ENCODE results near the gene MISP3. TPM values are rescaled to one million over a fixed set of nuclear protein-coding genes. Genes with fewer than 3 reads are reported as not detected.

Gene MISP3
- total RNA-seq, 1 donor from 2014 or later: 3.5 TPM

DNA sequence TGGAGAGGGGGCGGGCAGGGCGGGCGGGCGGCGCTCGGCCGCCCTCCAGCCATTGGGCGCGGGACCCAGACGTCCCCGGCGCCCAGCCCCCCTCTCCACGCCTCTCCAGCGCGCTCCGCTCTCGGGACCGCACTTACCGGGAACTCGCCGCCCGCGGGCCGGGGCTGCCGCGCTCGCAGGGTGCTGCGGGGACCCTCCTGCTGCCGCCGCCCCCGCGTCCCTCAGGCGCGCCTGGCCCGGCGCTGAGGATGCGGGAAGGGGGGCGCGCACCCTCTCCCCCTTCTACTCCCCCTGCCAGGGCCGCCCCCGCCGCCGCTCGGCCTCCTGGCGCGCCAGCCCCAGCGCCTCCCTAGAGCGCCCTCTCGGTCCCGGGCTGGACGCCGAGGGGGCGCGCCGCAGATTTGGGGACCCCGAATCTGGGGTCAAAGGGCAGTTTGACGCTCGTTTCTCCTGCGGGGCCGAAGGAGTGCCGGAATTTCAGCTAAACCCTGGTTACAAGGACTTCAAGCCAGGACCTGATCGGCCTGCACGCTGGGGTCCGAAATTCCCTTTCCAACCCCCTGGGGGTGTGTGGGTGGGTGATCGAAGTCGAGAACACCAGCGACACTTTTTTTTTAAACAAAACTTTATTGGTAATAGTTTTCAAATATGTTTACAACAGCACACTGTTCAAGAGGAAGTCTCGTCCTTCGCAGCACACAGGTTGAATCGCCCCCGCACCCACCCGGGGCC lies 18.7 kb downstream of the MISP3 start:
- peaks cover 3% of the 10 kb centered on the region for H3K27me3 Mint-ChIP-seq
- H3K4me3 Mint-ChIP-seq (ENCODE audit: low read depth): peak overlapping the region; percentile 96
- peak; percentile 62 for DNase-seq (ENCODE audit: low spot score, unreplicated experiment)
- H3K27ac Mint-ChIP-seq: peak overlapping the region; percentile 98
- peaks cover 12% of the 10 kb centered on the region for H3K4me1 Mint-ChIP-seq (ENCODE audit: low read depth)
- peaks cover 3% of the 10 kb centered on the region for H3K9me3 Mint-ChIP-seq (ENCODE audit: low read depth)
- peak; percentile 47 for TF ChIP-seq CTCF (IDR thresholded peaks at IDR 0.05; ENCODE audit: unreplicated experiment)
- peaks cover 20% of the 10 kb centered on the region for H3K36me3 Mint-ChIP-seq (ENCODE audit: insufficient read depth)

DNA sequence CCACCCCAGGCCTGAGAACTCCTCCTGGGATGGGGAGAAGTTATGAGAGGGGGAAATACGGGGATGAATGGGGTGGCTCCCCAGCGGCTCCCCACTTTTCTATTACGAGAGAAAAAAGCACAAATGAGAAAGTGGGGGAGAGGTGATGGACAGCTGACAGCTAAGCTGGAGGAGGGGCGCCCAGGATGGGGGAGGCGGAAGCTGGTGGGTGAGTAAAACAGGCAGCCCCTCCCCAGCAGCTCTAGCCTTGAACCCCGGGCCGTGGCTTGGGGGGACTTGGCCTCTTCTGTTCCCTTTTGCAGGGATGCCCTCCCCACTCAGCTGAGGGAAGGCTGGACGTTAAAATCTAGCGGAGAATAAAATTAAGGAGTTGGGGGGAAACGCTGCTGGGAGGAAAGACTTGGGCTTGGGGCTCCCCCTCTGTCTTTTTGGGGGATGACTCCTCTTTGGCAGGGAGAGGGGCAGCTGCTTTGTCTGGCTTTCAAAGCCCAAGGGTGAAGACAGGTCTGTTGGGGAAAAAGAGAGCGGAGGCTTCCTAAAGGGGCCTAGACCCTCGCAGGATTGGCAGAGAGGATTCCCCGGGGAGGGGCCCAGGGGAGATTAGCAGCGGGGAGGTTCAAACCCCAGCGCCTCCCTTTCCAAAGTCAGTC lies 19.4 kb downstream of the MISP3 start:
- Mint-ChIP-seq H3K9me3 (ENCODE audit: low read depth) (peaks cover 3% of the 10 kb centered on the region), H3K4me1 (ENCODE audit: low read depth) (peaks cover 12% of the 10 kb centered on the region), H3K4me3 (ENCODE audit: low read depth) (peak overlapping the region; percentile 96), H3K36me3 (ENCODE audit: insufficient read depth) (peaks cover 22% of the 10 kb centered on the region), H3K27ac (peak overlapping the region; percentile 98), H3K27me3 (peaks cover 3% of the 10 kb centered on the region)
- no peak for DNase-seq (ENCODE audit: low spot score, unreplicated experiment)
- TF ChIP-seq CTCF (IDR thresholded peaks at IDR 0.05; ENCODE audit: unreplicated experiment): no peak

DNA sequence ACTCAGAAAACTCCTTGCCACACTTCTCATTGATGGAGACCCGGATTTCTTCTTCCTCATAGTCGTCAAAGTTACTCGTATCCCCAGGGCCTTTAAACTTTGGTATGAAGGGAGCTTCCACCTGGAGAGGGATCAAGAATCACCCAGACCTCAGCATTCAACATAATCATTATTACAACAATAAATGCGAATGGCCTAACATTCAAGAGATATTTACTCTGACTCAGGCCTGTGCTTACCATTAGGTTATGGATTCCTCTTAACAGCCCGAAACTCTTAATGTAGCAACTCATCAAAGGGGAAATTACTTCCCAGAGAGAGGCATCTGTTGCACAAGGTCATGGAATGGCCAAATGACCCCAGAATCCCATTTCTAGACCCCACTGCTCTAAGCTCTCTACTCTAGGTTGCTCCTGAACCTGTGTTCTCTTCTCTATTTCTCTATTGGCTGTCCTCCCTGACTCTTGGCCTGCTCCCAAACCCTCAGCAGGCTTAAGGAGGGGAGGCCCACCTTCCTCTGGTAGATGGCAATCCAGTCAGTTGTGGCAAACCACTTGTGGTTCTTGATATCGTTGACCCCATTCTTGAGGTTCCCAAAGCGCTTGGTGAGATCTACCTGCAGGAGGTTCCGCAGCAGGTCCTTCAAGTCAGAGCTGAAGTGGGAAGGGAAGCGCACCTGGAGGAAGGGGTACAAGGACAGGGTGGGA lies 20.7 kb downstream of the MISP3 start:
- peaks cover 12% of the 10 kb centered on the region for H3K4me1 Mint-ChIP-seq (ENCODE audit: low read depth)
- DNase-seq (ENCODE audit: low spot score, unreplicated experiment): no peak
- no peak overlapping the region for H3K27ac Mint-ChIP-seq
- TF ChIP-seq CTCF (IDR thresholded peaks at IDR 0.05; ENCODE audit: unreplicated experiment): no peak
- peaks cover 3% of the 10 kb centered on the region for H3K27me3 Mint-ChIP-seq
- peak overlapping the region; percentile 40 for H3K4me3 Mint-ChIP-seq (ENCODE audit: low read depth)
- peaks cover 22% of the 10 kb centered on the region for H3K36me3 Mint-ChIP-seq (ENCODE audit: insufficient read depth)
- peaks cover 3% of the 10 kb centered on the region for H3K9me3 Mint-ChIP-seq (ENCODE audit: low read depth)

GRCh38 chr19:14094854-14095253 lies 22.3 kb downstream of the MISP3 start:
- Mint-ChIP-seq H3K27me3 (no peaks in the 10 kb centered on the region), H3K4me3 (ENCODE audit: low read depth) (no peak overlapping the region), H3K27ac (no peak overlapping the region), H3K4me1 (ENCODE audit: low read depth) (peaks cover 8% of the 10 kb centered on the region), H3K36me3 (ENCODE audit: insufficient read depth) (peaks cover 18% of the 10 kb centered on the region), H3K9me3 (ENCODE audit: low read depth) (peaks cover 3% of the 10 kb centered on the region)
- no peak for DNase-seq (ENCODE audit: low spot score, unreplicated experiment)
- no peak for TF ChIP-seq CTCF (IDR thresholded peaks at IDR 0.05; ENCODE audit: unreplicated experiment)

GRCh38 chr19:14096272-14096992 lies 23.8 kb downstream of the MISP3 start:
- H3K27me3 Mint-ChIP-seq: no peaks in the 10 kb centered on the region
- TF ChIP-seq CTCF (IDR thresholded peaks at IDR 0.05; ENCODE audit: unreplicated experiment): no peak
- no peak for DNase-seq (ENCODE audit: low spot score, unreplicated experiment)
- no peak overlapping the region for H3K27ac Mint-ChIP-seq
- peaks cover 7% of the 10 kb centered on the region for H3K4me1 Mint-ChIP-seq (ENCODE audit: low read depth)
- H3K36me3 Mint-ChIP-seq (ENCODE audit: insufficient read depth): peaks cover 21% of the 10 kb centered on the region
- peaks cover 3% of the 10 kb centered on the region for H3K9me3 Mint-ChIP-seq (ENCODE audit: low read depth)
- H3K4me3 Mint-ChIP-seq (ENCODE audit: low read depth): no peak overlapping the region

Data from progenitor cell of endocrine pancreas (in vitro differentiated cells).